ENCODE measurements around the gene HOXC12. TPM values are rescaled to one million over a fixed set of nuclear protein-coding genes. Genes with fewer than 3 reads are reported as not detected.

HOXC12 gene
- total and polyA plus RNA-seq, 11 donors, result not detected

GRCh38 chr12:53944907-53945847 is 9.5 kb upstream of the HOXC12 start:
- no peak for ATAC-seq
- peaks cover 67 to 100% (median 95%) of the 10 kb centered on the region in 9 donors for H3K27me3 ChIP-seq
- DNase-seq, result no peak
- H3K4me1 ChIP-seq, result no peaks in the 10 kb centered on the region
- H3K27ac ChIP-seq, result no peak overlapping the region
- intact Hi-C loops (cut with DNase I), result no loop called here
- 3 to 6% (median 5%) methylated on average over 50 to 51 of the region's 51 CpGs for WGBS, 4 donors
- no peak overlapping the region for H3K4me3 ChIP-seq
- TF ChIP-seq POLR2A (IDR thresholded peaks at IDR 0.05) (no peak), CTCF (IDR thresholded peaks at IDR 0.05) (no peak)
- H3K9me3 ChIP-seq, result no peaks in the 10 kb centered on the region
- H3K36me3 ChIP-seq, result no peaks in the 10 kb centered on the region

GRCh38 chr12:53947743-53948142 is 7.0 kb upstream of the HOXC12 start:
- Histone ChIP-seq H3K4me1 (peaks cover 0 to 13% (median 2%) of the 10 kb centered on the region in 12 donors), H3K36me3 (no peaks in the 10 kb centered on the region), H3K4me3 (no peak overlapping the region), H3K9me3 (no peaks in the 10 kb centered on the region), H3K27ac (no peak overlapping the region), H3K27me3 (peaks cover 77 to 100% (median 97%) of the 10 kb centered on the region in 9 donors)
- intact Hi-C loops (cut with DNase I), result no loop called here
- TF ChIP-seq CTCF (IDR thresholded peaks at IDR 0.05) (no peak), POLR2A (IDR thresholded peaks at IDR 0.05) (no peak)
- ATAC-seq (no peak), DNase-seq (no peak)

GRCh38 chr12:53948650-53949593 is 5.8 kb upstream of the HOXC12 start:
- WGBS, 4 donors, result 30 to 47% (median 39%) methylated on average over 4 to 9 of the region's 9 CpGs
- Histone ChIP-seq H3K27ac (no peak overlapping the region), H3K9me3 (no peaks in the 10 kb centered on the region), H3K4me1 (peaks cover 0 to 13% (median 5%) of the 10 kb centered on the region in 12 donors), H3K4me3 (no peak overlapping the region), H3K36me3 (no peaks in the 10 kb centered on the region), H3K27me3 (peaks cover 79 to 100% (median 98%) of the 10 kb centered on the region in 9 donors)
- DNase-seq (no peak), ATAC-seq (no peak)
- TF ChIP-seq POLR2A (IDR thresholded peaks at IDR 0.05) (no peak), CTCF (IDR thresholded peaks at IDR 0.05) (no peak)
- intact Hi-C loops (cut with DNase I), result no loop called here
